ENCODE measurements around the gene GSDME.

- TF ChIP-seq CTCF (IDR thresholded peaks at IDR 0.05; ENCODE audit: poor library complexity) (no peak), EZH2 (IDR thresholded peaks at IDR 0.05; ENCODE audit: borderline replicate concordance) (no peak)
Observed at GRCh38 chr7:24781106-24781505, 23.8 kb upstream of the GSDME start.
